Sigmoid colon (tissue), 7 donors: ENCODE data around the gene FNDC11. TPM values are rescaled to one million over a fixed set of nuclear protein-coding genes. Genes with fewer than 3 reads are reported as not detected.

ENCODE experiments used
- DNase-seq: peaks from one replicate; pipeline ENCODE4 v3.0.0-alpha.2; 2019
- H3K27ac ChIP-seq, 4 donors: fragments of 200-600 bp; sonication (generic); one replicate each; pipeline ENCODE4 v1.5.1; 2016 to 2019; ENCODE audit warnings: mild to moderate bottlenecking in 1 of 4
- H3K27me3 ChIP-seq, 3 donors: fragments of 200-600 bp; sonication (generic); one replicate each; pipeline ENCODE4 v1.5.1; 2019; ENCODE audit warnings: mild to moderate bottlenecking in 1 of 3
- H3K36me3 ChIP-seq, 4 donors: fragments of 200-600 bp; sonication (generic); one replicate each; pipeline ENCODE4 v1.5.1; 2016 to 2019
- H3K4me1 ChIP-seq, 4 donors: fragments of 200-600 bp; sonication (generic); one replicate each; pipeline ENCODE4 v1.5.1; 2017 to 2019
- H3K4me3 ChIP-seq, 4 donors: fragments of 200-600 bp; sonication (generic); one replicate each; pipeline ENCODE4 v1.5.1; 2017 to 2019; ENCODE audit warnings: mild to moderate bottlenecking in 2 of 4, moderate library complexity in 1 of 4
- H3K9me3 ChIP-seq, 4 donors: fragments of 200-600 bp in 3 of 4; sonication (generic) in 3 of 4; one replicate each; pipeline versions ENCODE4 v1.5.1 to v1.6.1; 2013 to 2019
- EP300 ChIP-seq, 4 donors: sonication (generic); formaldehyde crosslinking; IDR thresholded peaks; one replicate each; pipeline ENCODE4 v1.6.1; 2017; ENCODE audit warnings: antibody characterized with exemption in 4 of 4
- POLR2A ChIP-seq, 2 donors: fragments of 450-650 bp; IDR thresholded peaks; one replicate each; pipeline ENCODE4 v1.6.1; 2016; ENCODE audit warnings: antibody characterized with exemption in 2 of 2, mild to moderate bottlenecking in 2 of 2, moderate library complexity in 2 of 2
- POLR2AphosphoS5 ChIP-seq, 4 donors: sonication (generic); formaldehyde crosslinking; IDR thresholded peaks; one replicate each; pipeline ENCODE4 v1.6.1; 2017; ENCODE audit warnings: antibody characterized with exemption in 4 of 4
- WGBS, 2 donors: extraction: QIAGEN DNeasy Blood & Tissue Kit; methylation state at CpG; one replicate each; pipeline ENCODE4 v1.1.7; 2013; 5-methylcytosine and 5-hydroxymethylcytosine counted together
- intact Hi-C: fragments of 100-400 bp; cut with DNase I; formaldehyde crosslinking; loops from one replicate; pipeline ENCODE4 v1.15.1; 2023
- polyA plus RNA-seq, 3 donors: library from polyadenylated mRNA; stranded (reverse); fragments of 200-250 nt; gene quantifications; one replicate each; pipeline ENCODE4 v1.2.3, GENCODE V29; 2013
- total RNA-seq, 4 donors: library from RNA; depleted of rRNA; stranded (reverse); fragments of >200 nt; gene quantifications; one replicate each; pipeline ENCODE4 v1.1.0, GENCODE V29; 2016
- TF ChIP-seq, protein P1 (sequence below), 4 experiments: fragments of 450-650 bp in 3 of 4; fragments of 200-600 bp in 1 of 4; IDR thresholded peaks; one replicate each; pipeline ENCODE4 v1.5.1; 2016 to 2019; ENCODE audit warnings: antibody characterized with exemption in 4 of 4, mild to moderate bottlenecking in 3 of 4, moderate library complexity in 2 of 4
- donor health status: healthy with polysubstance abuse.
- donor health status: Bipolar disorder and iron deficiency.
- donor health status: healthy.

The FNDC11 gene
- total and polyA plus RNA-seq, 7 donors = under 0.01 to 0.55 (median 0.41) TPM; not detected in 1

DNA sequence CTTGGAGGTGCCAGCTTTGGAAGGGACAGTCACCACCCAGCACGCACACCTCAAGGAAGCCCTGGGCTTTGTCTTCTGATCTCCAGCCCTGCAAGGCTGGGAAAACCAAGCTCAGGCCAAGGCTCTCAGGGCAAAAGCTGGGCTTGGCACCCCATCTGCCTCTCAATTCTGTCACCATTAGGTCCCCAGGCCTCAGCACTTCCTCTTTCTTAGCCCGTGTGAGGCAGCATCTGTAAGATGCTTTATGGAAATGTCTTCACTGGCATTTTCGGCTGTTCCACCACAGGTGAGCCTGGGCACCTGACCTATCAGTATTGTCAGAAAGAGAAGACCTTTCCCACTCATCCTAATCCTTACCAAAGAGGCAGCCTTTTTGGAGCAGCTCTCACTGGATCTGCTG lies 48.4 kb downstream of the FNDC11 start:
- Histone ChIP-seq H3K4me1 (no peaks in the 10 kb centered on the region), H3K27ac (no peak overlapping the region), H3K36me3 (peaks cover 9 to 63% (median 26%) of the 10 kb centered on the region in 4 donors), H3K27me3 (no peaks in the 10 kb centered on the region), H3K4me3 (no peak overlapping the region), H3K9me3 (no peaks in the 10 kb centered on the region)
- no peak for TF ChIP-seq EP300 (IDR thresholded peaks at IDR 0.05)
- TF ChIP-seq, protein P1, sequence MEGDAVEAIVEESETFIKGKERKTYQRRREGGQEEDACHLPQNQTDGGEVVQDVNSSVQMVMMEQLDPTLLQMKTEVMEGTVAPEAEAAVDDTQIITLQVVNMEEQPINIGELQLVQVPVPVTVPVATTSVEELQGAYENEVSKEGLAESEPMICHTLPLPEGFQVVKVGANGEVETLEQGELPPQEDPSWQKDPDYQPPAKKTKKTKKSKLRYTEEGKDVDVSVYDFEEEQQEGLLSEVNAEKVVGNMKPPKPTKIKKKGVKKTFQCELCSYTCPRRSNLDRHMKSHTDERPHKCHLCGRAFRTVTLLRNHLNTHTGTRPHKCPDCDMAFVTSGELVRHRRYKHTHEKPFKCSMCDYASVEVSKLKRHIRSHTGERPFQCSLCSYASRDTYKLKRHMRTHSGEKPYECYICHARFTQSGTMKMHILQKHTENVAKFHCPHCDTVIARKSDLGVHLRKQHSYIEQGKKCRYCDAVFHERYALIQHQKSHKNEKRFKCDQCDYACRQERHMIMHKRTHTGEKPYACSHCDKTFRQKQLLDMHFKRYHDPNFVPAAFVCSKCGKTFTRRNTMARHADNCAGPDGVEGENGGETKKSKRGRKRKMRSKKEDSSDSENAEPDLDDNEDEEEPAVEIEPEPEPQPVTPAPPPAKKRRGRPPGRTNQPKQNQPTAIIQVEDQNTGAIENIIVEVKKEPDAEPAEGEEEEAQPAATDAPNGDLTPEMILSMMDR (IDR thresholded peaks at IDR 0.05) = no peak
- no peak for TF ChIP-seq POLR2AphosphoS5 (IDR thresholded peaks at IDR 0.05)
- no peak for TF ChIP-seq POLR2A (IDR thresholded peaks at IDR 0.05)
- 86 to 92% methylated on average over 3 of the region's 3 CpGs for WGBS, 2 donors
- no peak for DNase-seq
- intact Hi-C loops = no loop called here

Other genes starting within 250 kb of the FNDC11 start
- 1 to 10 TPM in 1 of 4 donors, not detected in 3; 1.1 TPM for gene CHRNA4, start 192.8 kb upstream of the FNDC11 start, total RNA-seq
- under 1 TPM in 1 of 3 donors, not detected in 2; 0.07 TPM for gene CHRNA4, start 192.8 kb upstream of the FNDC11 start, polyA plus RNA-seq
- gene KCNQ2, start 81.5 kb upstream of the FNDC11 start, total RNA-seq = 1 to 10 TPM in 2 of 4 donors, under 1 TPM in 1, not detected in 1; 0.95 to 4.2 (median 1.4) TPM
- gene KCNQ2, start 81.5 kb upstream of the FNDC11 start, polyA plus RNA-seq = under 1 TPM in 1 of 3 donors, not detected in 2; 0.83 TPM
- 10 to 100 TPM in 2 of 4 donors, 1 to 10 TPM in 2; 4.6 to 14.3 (median 11.0) TPM for gene EEF1A2, start 55.1 kb upstream of the FNDC11 start, total RNA-seq
- 1 to 10 TPM; 2.8 to 7.8 (median 4.2) TPM for gene EEF1A2, start 55.1 kb upstream of the FNDC11 start, polyA plus RNA-seq
- gene PPDPF, start 33.4 kb upstream of the FNDC11 start, total RNA-seq = 100 to 1,000 TPM in 3 of 4 donors, 10 to 100 TPM in 1; 82.8 to 244 (median 146) TPM
- 1,000 to 10,000 TPM in 2 of 3 donors, 100 to 1,000 TPM in 1; 658 to 1,688 (median 1,153) TPM for gene PPDPF, start 33.4 kb upstream of the FNDC11 start, polyA plus RNA-seq
- under 1 TPM in 2 of 4 donors, not detected in 2; 0.28 to 0.36 TPM for gene PTK6, start 16.8 kb upstream of the FNDC11 start, total RNA-seq
- 10 to 100 TPM; 59.5 to 80.7 (median 73.3) TPM for gene PTK6, start 16.8 kb upstream of the FNDC11 start, polyA plus RNA-seq
- gene SRMS, start 6.4 kb upstream of the FNDC11 start, total RNA-seq = not detected
- 1 to 10 TPM in 1 of 3 donors, under 1 TPM in 1, not detected in 1; 0.19 to 2.4 TPM for gene SRMS, start 6.4 kb upstream of the FNDC11 start, polyA plus RNA-seq
- gene HELZ2, start 20.1 kb downstream of the FNDC11 start, total RNA-seq = 10 to 100 TPM in 3 of 4 donors, 1 to 10 TPM in 1; 9.5 to 48.1 (median 15.4) TPM
- gene HELZ2, start 20.1 kb downstream of the FNDC11 start, polyA plus RNA-seq = 10 to 100 TPM in 1 of 3 donors, 1 to 10 TPM in 2; 1.2 to 38.4 (median 3.5) TPM
- gene GMEB2, start 72.9 kb downstream of the FNDC11 start, total RNA-seq = 1 to 10 TPM; 6.2 to 8.2 (median 8.0) TPM
- 10 to 100 TPM in 1 of 3 donors, 1 to 10 TPM in 2; 6.0 to 15.1 (median 7.4) TPM for gene GMEB2, start 72.9 kb downstream of the FNDC11 start, polyA plus RNA-seq
- gene STMN3, start 99.3 kb downstream of the FNDC11 start, total RNA-seq = 10 to 100 TPM; 14.6 to 22.1 (median 20.1) TPM
- 10 to 100 TPM in 1 of 3 donors, 1 to 10 TPM in 2; 1.8 to 25.2 (median 6.6) TPM for gene STMN3, start 99.3 kb downstream of the FNDC11 start, polyA plus RNA-seq
- 10 to 100 TPM; 19.6 to 44.3 (median 31.4) TPM for gene RTEL1, start 104.2 kb downstream of the FNDC11 start, total RNA-seq
- gene RTEL1, start 104.2 kb downstream of the FNDC11 start, polyA plus RNA-seq = 10 to 100 TPM in 1 of 3 donors, 1 to 10 TPM in 2; 3.6 to 22.4 (median 9.0) TPM
- gene TNFRSF6B, start 142.5 kb downstream of the FNDC11 start, total RNA-seq = 10 to 100 TPM in 1 of 4 donors, 1 to 10 TPM in 3; 1.8 to 45.5 (median 4.2) TPM
- gene TNFRSF6B, start 142.5 kb downstream of the FNDC11 start, polyA plus RNA-seq = 100 to 1,000 TPM in 1 of 3 donors, 1 to 10 TPM in 2; 1.2 to 186 (median 4.8) TPM
- gene ARFRP1, start 153.8 kb downstream of the FNDC11 start, total RNA-seq = 10 to 100 TPM; 26.8 to 38.7 (median 28.8) TPM
- 10 to 100 TPM; 39.1 to 70.2 (median 45.6) TPM for gene ARFRP1, start 153.8 kb downstream of the FNDC11 start, polyA plus RNA-seq
- gene ZGPAT, start 153.9 kb downstream of the FNDC11 start, total RNA-seq = 10 to 100 TPM; 18.5 to 22.5 (median 19.6) TPM
- gene ZGPAT, start 153.9 kb downstream of the FNDC11 start, polyA plus RNA-seq = 10 to 100 TPM; 24.0 to 44.9 (median 30.5) TPM
- gene LIME1, start 182.5 kb downstream of the FNDC11 start, total RNA-seq = 1 to 10 TPM; 4.6 to 7.8 (median 6.4) TPM
- gene LIME1, start 182.5 kb downstream of the FNDC11 start, polyA plus RNA-seq = 10 to 100 TPM in 1 of 3 donors, 1 to 10 TPM in 1, not detected in 1; 4.8 to 35.3 TPM
- 10 to 100 TPM; 25.2 to 78.2 (median 54.5) TPM for gene SLC2A4RG, start 185.6 kb downstream of the FNDC11 start, total RNA-seq
- gene SLC2A4RG, start 185.6 kb downstream of the FNDC11 start, polyA plus RNA-seq = 10 to 100 TPM; 19.7 to 33.0 (median 33.0) TPM